GM23338 (cell line): ENCODE data around the gene RPS21. TPM values are rescaled to one million over a fixed set of nuclear protein-coding genes. Genes with fewer than 3 reads are reported as not detected.

Source experiments
- ATAC-seq: fragments of 200-7000 bp; cut with Tn5 transposase; 3 replicates; pipeline ENCODE4 v1.9.1; 2020
- DNase-seq: peaks from one replicate; pipeline ENCODE4 v3.0.0-alpha.2; 2015; ENCODE audit warnings: low spot score
- H2AFZ ChIP-seq: fragments of 200-600 bp; sonication (generic); 2 replicates; pipeline ENCODE4 v1.8.0; 2016; ENCODE audit warnings: antibody characterized with exemption, mild to moderate bottlenecking, moderate library complexity
- H3F3A ChIP-seq: fragments of 200-600 bp; sonication (generic); replicated peaks from 2 replicates; pipeline ENCODE4 v1.8.0; 2017; ENCODE audit warnings: antibody characterized with exemption, mixed run types, low read depth
- H3K27ac ChIP-seq: fragments of 200-600 bp; sonication (generic); 2 replicates; pipeline ENCODE4 v1.6.1; 2016; ENCODE audit warnings: low read depth
- H3K27me3 ChIP-seq: fragments of 200-600 bp; sonication (generic); 2 replicates; pipeline ENCODE4 v1.8.0; 2016; ENCODE audit warnings: mild to moderate bottlenecking, mixed run types, moderate library complexity; ENCODE audit not compliant: insufficient read depth
- H3K36me3 ChIP-seq: fragments of 200-600 bp; sonication (generic); 2 replicates; pipeline ENCODE4 v1.8.0; 2016; ENCODE audit warnings: mild to moderate bottlenecking; ENCODE audit not compliant: insufficient read depth
- H3K4me1 ChIP-seq: fragments of 200-600 bp; sonication (generic); 2 replicates; pipeline ENCODE4 v1.8.0; 2016; ENCODE audit warnings: mild to moderate bottlenecking, moderate library complexity; ENCODE audit not compliant: insufficient read depth
- H3K4me2 ChIP-seq: fragments of 200-600 bp; sonication (generic); 2 replicates; pipeline ENCODE4 v1.7.1; 2017; ENCODE audit warnings: mixed run types
- H3K4me3 ChIP-seq: fragments of 200-600 bp; sonication (generic); 2 replicates; pipeline ENCODE4 v1.6.1; 2016; ENCODE audit warnings: mixed run types
- H3K79me2 ChIP-seq: fragments of 200-600 bp; sonication (generic); replicated peaks from 2 replicates; pipeline ENCODE4 v1.8.0; 2017; ENCODE audit warnings: mild to moderate bottlenecking; ENCODE audit not compliant: insufficient read depth
- H3K9me2 ChIP-seq: fragments of 200-600 bp; sonication (generic); 2 replicates; pipeline ENCODE4 v1.8.0; 2017; ENCODE audit not compliant: insufficient read depth
- H4K20me1 ChIP-seq: fragments of 200-600 bp; sonication (generic); replicated peaks from 2 replicates; pipeline ENCODE4 v1.8.0; 2017; ENCODE audit warnings: mild to moderate bottlenecking; ENCODE audit not compliant: insufficient read depth
- H3K27ac Mint-ChIP-seq: 2 replicates; pipeline ENCODE4 v1.8.0; 2020; ENCODE audit warnings: inconsistent platforms, mild to moderate bottlenecking, moderate library complexity, mixed read lengths
- H3K27me3 Mint-ChIP-seq: 3 replicates; pipeline ENCODE4 v1.8.0; 2022; ENCODE audit warnings: low read depth, mild to moderate bottlenecking, moderate library complexity, mixed read lengths, inconsistent platforms; ENCODE audit not compliant: insufficient read depth, poor library complexity
- H3K36me3 Mint-ChIP-seq: 3 replicates; pipeline ENCODE4 v1.8.0; 2021; ENCODE audit warnings: low read depth, mild to moderate bottlenecking, inconsistent platforms, moderate library complexity, mixed read lengths
- H3K4me1 Mint-ChIP-seq: 3 replicates; pipeline ENCODE4 v1.8.0; 2020; ENCODE audit warnings: mild to moderate bottlenecking, inconsistent platforms, mixed read lengths
- H3K4me3 Mint-ChIP-seq: 3 replicates; pipeline ENCODE4 v1.8.0; 2021; ENCODE audit warnings: moderate library complexity, mild to moderate bottlenecking, inconsistent platforms, mixed read lengths
- H3K9me3 Mint-ChIP-seq: 3 replicates; pipeline ENCODE4 v1.8.0; 2020; ENCODE audit warnings: moderate library complexity, mild to moderate bottlenecking, inconsistent platforms, mixed read lengths
- CREB1 ChIP-seq: fragments of 250-450 bp; sonication (Bioruptor Pico); IDR thresholded peaks from 2 replicates; pipeline ENCODE4 v1.5.0; 2020; ENCODE audit warnings: low read depth, mild to moderate bottlenecking, moderate library complexity
- CTCF ChIP-seq, 2 experiments: fragments of 200-600 bp in 1 of 2; sonication (generic) in 1 of 2; conservative IDR thresholded peaks; 2 replicates each; pipeline versions ENCODE4 v1.5.1 to v1.6.1; 2016 to 2017; ENCODE audit warnings: antibody characterized with exemption in 2 of 2, low read depth in 2 of 2, mild to moderate bottlenecking in 2 of 2, moderate library complexity in 1 of 2
- ETS1 ChIP-seq: IDR thresholded peaks from 2 replicates; pipeline ENCODE4 v1.6.1; 2016; ENCODE audit warnings: antibody characterized with exemption
- EZH2phosphoT487 ChIP-seq: fragments of 200-600 bp; sonication (generic); IDR thresholded peaks from one replicate; pipeline ENCODE4 v1.8.1; 2018; ENCODE audit warnings: antibody characterized with exemption; ENCODE audit not compliant: unreplicated experiment
- JUNB ChIP-seq: IDR thresholded peaks from one replicate; pipeline ENCODE4 v1.6.1; 2016; ENCODE audit warnings: antibody characterized with exemption; ENCODE audit not compliant: unreplicated experiment
- NANOG ChIP-seq: IDR thresholded peaks from 2 replicates; pipeline ENCODE4 v1.6.1; 2016; ENCODE audit warnings: antibody characterized with exemption, borderline replicate concordance
- POLR2AphosphoS5 ChIP-seq: IDR thresholded peaks from 2 replicates; pipeline ENCODE4 v1.6.1; 2016; ENCODE audit warnings: antibody characterized with exemption, low read depth
- STAT1 ChIP-seq: IDR thresholded peaks from one replicate; pipeline ENCODE4 v1.6.1; 2016; ENCODE audit warnings: antibody characterized with exemption; ENCODE audit not compliant: unreplicated experiment
- ZNF331 ChIP-seq: fragments of 250-450 bp; sonication (Bioruptor Pico); IDR thresholded peaks from 2 replicates; pipeline ENCODE4 v1.5.0; 2020; ENCODE audit warnings: low read depth, mild to moderate bottlenecking, moderate library complexity
- polyA plus RNA-seq: library from polyadenylated mRNA; unstranded; fragments of >200 nt; fragmentation: Nextera tagmentation; extraction: Ambion mirVana; gene quantifications from 2 replicates; pipeline ENCODE4 v1.2.1, GENCODE V29; 2016
- total RNA-seq: library from RNA; depleted of rRNA; stranded (reverse); fragments of >200 nt; shearing (Covaris generic); gene quantifications from 2 replicates; pipeline ENCODE4 v1.2.3, GENCODE V29; 2014

RPS21 gene
- total and polyA plus RNA-seq, 2 experiments from 2014 or later = 759 to 2,298 TPM

GRCh38 chr20:62395311-62396242, 8.7 kb downstream of the RPS21 start:
- Histone ChIP-seq H3K9me2 (no peaks in the 10 kb centered on the region), H3K79me2 (no peaks in the 10 kb centered on the region), H3K4me3 (no peak overlapping the region), H2AFZ (no peak overlapping the region), H3F3A (peaks cover 3% of the 10 kb centered on the region), H3K27me3 (no peaks in the 10 kb centered on the region), H3K27ac (no peak overlapping the region), H3K4me2 (no peak overlapping the region), H4K20me1 (no peaks in the 10 kb centered on the region; the same call in 1 of the 2 replicates), H3K36me3 (no peaks in the 10 kb centered on the region), H3K4me1 (no peaks in the 10 kb centered on the region)
- TF ChIP-seq JUNB (no peak), ETS1 (no peak), CTCF (conservative IDR thresholded peaks at IDR 0.05; ENCODE audit: low read depth in 2 of 2) (peak; percentile 21 to 40; a peak in 3 of 4 replicates), ZNF331 (no peak)
- ATAC-seq (peak; percentile 26), DNase-seq (no peak)
- H3K4me3 Mint-ChIP-seq = no peak overlapping the region
- H3K9me3 Mint-ChIP-seq = peaks cover 4% of the 10 kb centered on the region; the same call in 2 of the 3 replicates
- no peaks in the 10 kb centered on the region; the same call in 2 of the 3 replicates for H3K4me1 Mint-ChIP-seq
- peaks cover 17% of the 10 kb centered on the region for H3K27me3 Mint-ChIP-seq
- H3K27ac Mint-ChIP-seq = no peak overlapping the region
- peaks cover 9% of the 10 kb centered on the region for H3K36me3 Mint-ChIP-seq

- no peak overlapping the region for H3K4me3 Mint-ChIP-seq
- H3K27ac ChIP-seq = no peak overlapping the region
- no peaks in the 10 kb centered on the region for H3K9me2 ChIP-seq
- peaks cover 7% of the 10 kb centered on the region for H3K4me1 Mint-ChIP-seq
- H4K20me1 ChIP-seq = no peaks in the 10 kb centered on the region; the same call in 1 of the 2 replicates
- H3K9me3 Mint-ChIP-seq = peaks cover 4% of the 10 kb centered on the region; the same call in 2 of the 3 replicates
- H3K4me2 ChIP-seq = no peak overlapping the region
- H3K79me2 ChIP-seq = no peaks in the 10 kb centered on the region
- H3K27me3 ChIP-seq = no peaks in the 10 kb centered on the region
- no peaks in the 10 kb centered on the region for H3F3A ChIP-seq
- peaks cover 14% of the 10 kb centered on the region for H3K36me3 Mint-ChIP-seq
- ATAC-seq = no peak
- H3K36me3 ChIP-seq = no peaks in the 10 kb centered on the region
- H3K27me3 Mint-ChIP-seq = peaks cover 18% of the 10 kb centered on the region
- H2AFZ ChIP-seq = no peak overlapping the region
- H3K4me3 ChIP-seq = no peak overlapping the region
- no peak for DNase-seq
- no peaks in the 10 kb centered on the region for H3K4me1 ChIP-seq
- no peak overlapping the region for H3K27ac Mint-ChIP-seq
- TF ChIP-seq STAT1 = no peak
- no peak for TF ChIP-seq NANOG
- no peak for TF ChIP-seq EZH2phosphoT487
- TF ChIP-seq POLR2AphosphoS5 = no peak
- TF ChIP-seq CREB1 (CRISPR knock-in tag) = no peak
- no peak for TF ChIP-seq CTCF (conservative IDR thresholded peaks at IDR 0.05; ENCODE audit: low read depth in 2 of 2)
Observed at GRCh38 chr20:62396367-62397239, 9.7 kb downstream of the RPS21 start.
